ENCODE data around the gene SCN8A. TPM values are rescaled to one million over a fixed set of nuclear protein-coding genes. Genes with fewer than 3 reads are reported as not detected.
"Not testable (repeated sequence)": the region's sequence is repeated elsewhere in the genome, so short reads cannot be mapped to it uniquely, and the experiment has no call there.

Gene SCN8A
- total and polyA plus RNA-seq, 2 donors from 2014 or later, result 0.34 to 1.4 TPM

DNA sequence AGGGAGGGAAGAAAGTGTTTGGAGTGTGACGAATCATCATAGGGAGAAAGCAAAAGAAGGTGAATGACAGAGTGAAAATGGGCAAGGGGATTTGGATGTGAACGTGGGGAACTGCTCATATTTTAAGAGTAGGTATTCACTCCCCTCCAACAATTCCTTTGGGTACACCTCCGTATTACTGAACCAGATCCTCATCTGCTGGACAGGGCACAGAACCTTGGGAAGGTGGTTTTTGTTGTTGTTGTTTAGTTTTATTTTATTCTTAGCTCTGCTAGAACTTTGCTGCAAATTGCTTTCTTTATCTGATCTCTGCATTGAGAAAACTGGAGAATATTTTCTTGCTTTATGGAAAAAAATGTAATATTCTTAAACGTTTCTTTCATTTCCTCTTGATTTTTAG, 7.1 kb downstream of the SCN8A start:
- no peak for FAIRE-seq

DNA sequence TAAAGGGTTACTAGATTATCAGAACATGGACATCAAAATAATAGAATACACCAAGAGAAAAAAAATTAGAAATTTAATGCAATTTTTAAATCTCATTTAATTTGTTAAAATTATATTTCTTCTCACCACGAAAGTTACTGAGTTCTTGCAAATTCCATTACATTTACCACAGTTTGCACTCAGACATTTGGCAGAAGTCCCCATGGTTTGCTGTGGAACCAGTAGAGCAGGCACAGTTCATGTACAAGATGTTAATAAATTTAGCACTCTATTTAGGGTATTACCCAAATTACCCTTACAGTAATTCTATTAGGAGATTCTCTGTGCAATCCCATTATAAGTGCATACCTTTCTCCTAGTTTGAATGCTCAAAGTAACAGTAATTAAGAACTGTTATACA, 9.7 kb downstream of the SCN8A start:
- no peak for TF ChIP-seq CTCF (IDR thresholded peaks at IDR 0.05; ENCODE audit: borderline replicate concordance, extremely low read depth, insufficient read depth)
- Histone ChIP-seq H3K4me1 (ENCODE audit: control insufficient read depth in 2 of 3, insufficient read depth in 2 of 3, low read depth in 1 of 3, low read length in 3 of 3) (no peaks in the 10 kb centered on the region), H3K9me3 (ENCODE audit: control insufficient read depth in 2 of 3, insufficient read depth in 1 of 3, low read length in 3 of 3) (no peaks in the 10 kb centered on the region), H3K27me3 (ENCODE audit: control insufficient read depth, insufficient read depth, low read length) (no peaks in the 10 kb centered on the region), H3K9ac (ENCODE audit: low read length in 3 of 3) (no peak overlapping the region), H3K4me3 (ENCODE audit: low read length in 3 of 3) (no peak overlapping the region), H3K36me3 (ENCODE audit: control insufficient read depth in 2 of 3, insufficient read depth in 3 of 3, low read length in 3 of 3) (no peaks in the 10 kb centered on the region), H3K27ac (ENCODE audit: low read depth in 2 of 2, low read length in 2 of 2) (no peak overlapping the region)
- FAIRE-seq (no peak), DNase-seq (no peak)
- intact Hi-C loops (cut with DNase I), result no loop called here

More for the DNA sequence above, 7.1 kb downstream of the SCN8A start:
- Histone ChIP-seq H3K4me3 (ENCODE audit: low read length in 3 of 3) (no peak overlapping the region), H3K36me3 (ENCODE audit: control insufficient read depth in 2 of 3, insufficient read depth in 3 of 3, low read length in 3 of 3) (no peaks in the 10 kb centered on the region), H3K27me3 (ENCODE audit: control insufficient read depth, insufficient read depth, low read length) (no peaks in the 10 kb centered on the region), H3K9ac (ENCODE audit: low read length in 3 of 3) (no peak overlapping the region), H3K4me1 (ENCODE audit: control insufficient read depth in 2 of 3, insufficient read depth in 2 of 3, low read depth in 1 of 3, low read length in 3 of 3) (no peaks in the 10 kb centered on the region), H3K27ac (ENCODE audit: low read depth in 2 of 2, low read length in 2 of 2) (no peak overlapping the region), H3K9me3 (ENCODE audit: control insufficient read depth in 2 of 3, insufficient read depth in 1 of 3, low read length in 3 of 3) (no peaks in the 10 kb centered on the region)
- DNase-seq, result no peak
- intact Hi-C loops (cut with DNase I), result no loop called here
- TF ChIP-seq CTCF (IDR thresholded peaks at IDR 0.05; ENCODE audit: borderline replicate concordance, extremely low read depth, insufficient read depth), result no peak

GRCh38 chr12:51601241-51601640, 10.2 kb downstream of the SCN8A start:
- H3K4me1 ChIP-seq (ENCODE audit: control insufficient read depth in 2 of 3, insufficient read depth in 2 of 3, low read depth in 1 of 3, low read length in 3 of 3), result no peaks in the 10 kb centered on the region
- no peak for FAIRE-seq
- TF ChIP-seq CTCF (IDR thresholded peaks at IDR 0.05; ENCODE audit: borderline replicate concordance, extremely low read depth, insufficient read depth), result no peak
- H3K9me3 ChIP-seq (ENCODE audit: control insufficient read depth in 2 of 3, insufficient read depth in 1 of 3, low read length in 3 of 3), result no peaks in the 10 kb centered on the region
- intact Hi-C loops (cut with DNase I), result no loop called here
- no peak for DNase-seq
- H3K4me3 ChIP-seq (ENCODE audit: low read length in 3 of 3), result no peak overlapping the region
- H3K36me3 ChIP-seq (ENCODE audit: control insufficient read depth in 2 of 3, insufficient read depth in 3 of 3, low read length in 3 of 3), result no peaks in the 10 kb centered on the region
- H3K27ac ChIP-seq (ENCODE audit: low read depth in 2 of 2, low read length in 2 of 2), result no peak overlapping the region
- no peaks in the 10 kb centered on the region for H3K27me3 ChIP-seq (ENCODE audit: control insufficient read depth, insufficient read depth, low read length)
- no peak overlapping the region for H3K9ac ChIP-seq (ENCODE audit: low read length in 3 of 3)

GRCh38 chr12:51605896-51606295, 14.9 kb downstream of the SCN8A start:
- H3K4me1 ChIP-seq (ENCODE audit: control insufficient read depth in 2 of 3, insufficient read depth in 2 of 3, low read depth in 1 of 3, low read length in 3 of 3); DNase-seq; H3K27ac ChIP-seq (ENCODE audit: low read depth in 2 of 2, low read length in 2 of 2); FAIRE-seq; intact Hi-C loops (cut with DNase I); H3K9me3 ChIP-seq (ENCODE audit: control insufficient read depth in 2 of 3, insufficient read depth in 1 of 3, low read length in 3 of 3); H3K27me3 ChIP-seq (ENCODE audit: control insufficient read depth, insufficient read depth, low read length); H3K4me3 ChIP-seq (ENCODE audit: low read length in 3 of 3); H3K9ac ChIP-seq (ENCODE audit: low read length in 3 of 3); H3K36me3 ChIP-seq (ENCODE audit: control insufficient read depth in 2 of 3, insufficient read depth in 3 of 3, low read length in 3 of 3): not testable (repeated sequence)

DNA sequence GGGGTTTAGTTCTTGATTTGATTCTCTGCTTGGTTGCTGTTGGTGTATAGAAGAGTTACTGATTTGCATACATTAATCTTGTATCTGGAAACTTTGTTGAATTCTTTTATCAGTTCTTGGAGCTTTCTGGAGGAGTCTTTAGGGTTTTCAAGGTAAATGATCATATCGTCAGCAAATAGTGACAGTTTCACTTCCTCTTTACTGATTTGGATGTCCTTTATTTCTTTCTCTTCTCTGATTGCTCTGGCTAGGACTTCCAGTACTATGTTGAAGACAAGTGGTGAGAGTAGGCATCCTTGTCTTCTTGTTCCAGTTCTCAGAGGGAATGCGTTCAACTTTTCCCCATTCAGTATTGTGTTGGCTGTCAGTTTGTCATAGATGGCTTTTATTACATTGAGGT, 16.2 kb downstream of the SCN8A start:
- H3K9me3 ChIP-seq (ENCODE audit: control insufficient read depth in 2 of 3, insufficient read depth in 1 of 3, low read length in 3 of 3); H3K27me3 ChIP-seq (ENCODE audit: control insufficient read depth, insufficient read depth, low read length); intact Hi-C loops (cut with DNase I); FAIRE-seq; H3K9ac ChIP-seq (ENCODE audit: low read length in 3 of 3); H3K4me3 ChIP-seq (ENCODE audit: low read length in 3 of 3); H3K27ac ChIP-seq (ENCODE audit: low read depth in 2 of 2, low read length in 2 of 2); H3K4me1 ChIP-seq (ENCODE audit: control insufficient read depth in 2 of 3, insufficient read depth in 2 of 3, low read depth in 1 of 3, low read length in 3 of 3); DNase-seq; H3K36me3 ChIP-seq (ENCODE audit: control insufficient read depth in 2 of 3, insufficient read depth in 3 of 3, low read length in 3 of 3): not testable (repeated sequence)
